ENCODE data around the gene LPCAT2.

The LPCAT2 gene

DNA sequence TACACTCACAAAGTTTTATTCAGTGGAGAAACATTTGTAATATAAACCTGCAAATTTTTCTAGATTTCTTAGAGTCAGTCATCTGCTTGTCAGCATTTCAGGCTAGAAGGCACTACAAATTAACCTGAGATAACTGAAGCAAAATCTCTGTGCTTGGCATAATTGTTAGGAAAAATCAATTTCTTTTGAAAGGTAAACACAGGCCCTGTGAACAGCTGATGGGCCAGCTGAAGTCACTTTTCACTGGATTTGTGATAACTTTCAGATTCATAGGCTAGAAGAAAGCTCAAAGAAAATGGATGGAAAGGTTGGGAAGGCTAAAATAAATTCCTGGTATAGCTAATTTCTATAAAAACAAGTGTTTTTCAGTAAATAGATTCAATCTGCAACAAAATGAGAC, 112.9 kb downstream of the LPCAT2 start:
- DNase-seq, result no peak

DNA sequence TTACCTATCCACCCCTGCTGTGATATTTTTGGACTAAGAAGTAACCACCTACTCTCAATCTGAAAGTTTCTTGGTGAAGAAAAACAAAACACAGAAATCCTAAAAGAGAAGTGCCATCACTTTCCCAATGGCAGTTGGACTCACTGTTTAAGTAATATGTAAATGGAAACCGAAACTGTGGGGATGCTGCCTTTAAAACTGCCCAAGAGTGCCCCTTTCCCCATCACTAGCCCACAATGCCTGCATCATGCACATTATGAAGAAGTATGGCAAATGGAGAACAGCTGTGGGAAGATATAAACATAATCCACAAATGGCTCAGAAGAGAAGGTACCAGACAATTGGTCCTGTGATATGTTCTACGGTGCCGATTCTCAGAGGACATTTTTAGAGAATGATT, 113.4 kb downstream of the LPCAT2 start:
- no peak for DNase-seq

DNA sequence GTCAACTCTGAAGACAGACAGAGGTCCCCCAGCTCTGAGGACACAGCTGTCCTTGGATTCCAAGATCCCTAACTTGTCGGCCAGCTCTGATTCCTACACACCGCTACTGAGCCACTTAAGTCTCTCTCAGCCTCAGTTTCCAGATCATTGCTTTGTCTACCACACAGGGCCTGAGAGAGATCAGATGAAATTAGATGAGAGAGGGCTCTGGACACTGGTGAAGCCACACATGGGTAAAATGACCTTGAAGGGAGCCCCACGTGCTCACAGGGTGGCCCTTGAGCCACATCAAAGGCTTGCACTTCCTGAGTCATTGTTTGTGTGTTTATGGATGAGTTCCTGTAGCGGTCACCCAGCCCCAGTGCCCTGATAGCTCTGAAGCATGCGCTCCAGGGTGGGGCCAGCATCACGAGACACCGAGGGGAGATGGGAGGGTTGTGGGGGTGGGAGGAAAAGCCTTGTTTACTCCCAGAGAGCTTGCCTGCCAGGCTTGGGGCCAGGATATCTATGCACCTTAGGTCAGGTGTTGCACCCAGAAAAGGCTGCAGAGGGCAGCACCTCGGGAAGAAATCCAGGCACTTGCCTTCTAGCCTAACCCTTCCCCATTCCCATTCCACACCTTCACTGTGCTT, 114.2 kb downstream of the LPCAT2 start:
- no peak for DNase-seq

DNA sequence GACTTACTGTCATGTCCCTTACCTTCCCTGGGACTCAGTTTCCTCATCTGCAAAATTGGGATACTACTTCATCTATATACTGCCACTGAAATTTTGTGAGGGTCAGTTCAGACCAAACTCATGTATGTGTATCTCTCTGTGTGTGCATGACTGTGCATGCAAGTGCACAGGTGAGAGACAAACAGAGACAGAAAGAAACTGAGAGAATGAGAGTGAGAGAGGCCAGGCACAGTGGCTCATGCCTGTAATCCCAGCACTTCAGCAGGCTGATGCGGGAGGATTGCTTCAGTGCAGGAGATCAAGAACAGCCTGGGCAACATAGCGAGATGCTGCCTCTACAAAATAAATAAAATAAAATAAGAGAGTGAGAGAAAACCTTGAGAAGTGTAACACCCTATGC, 114.8 kb downstream of the LPCAT2 start:
- DNase-seq, result no peak

DNA sequence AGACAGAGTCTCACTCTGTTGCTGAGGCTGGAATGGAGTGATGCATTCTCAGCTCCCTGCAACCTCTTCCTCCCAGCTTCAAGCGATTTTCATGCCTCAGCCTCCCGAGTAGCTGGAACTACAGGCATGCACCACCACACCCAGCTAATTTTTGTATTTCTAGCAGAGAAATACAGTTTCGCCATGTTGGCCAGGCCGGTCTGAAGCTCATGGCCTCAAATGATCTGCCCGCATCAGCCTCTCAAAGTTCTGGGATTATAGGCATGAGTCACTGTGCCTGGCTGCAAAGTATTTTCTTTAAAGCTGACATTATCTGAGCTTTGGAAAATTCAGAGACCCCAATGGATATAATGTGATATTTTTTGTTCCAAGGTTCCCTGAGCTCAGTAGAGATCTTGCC, 115.8 kb downstream of the LPCAT2 start:
- no peak for DNase-seq

DNA sequence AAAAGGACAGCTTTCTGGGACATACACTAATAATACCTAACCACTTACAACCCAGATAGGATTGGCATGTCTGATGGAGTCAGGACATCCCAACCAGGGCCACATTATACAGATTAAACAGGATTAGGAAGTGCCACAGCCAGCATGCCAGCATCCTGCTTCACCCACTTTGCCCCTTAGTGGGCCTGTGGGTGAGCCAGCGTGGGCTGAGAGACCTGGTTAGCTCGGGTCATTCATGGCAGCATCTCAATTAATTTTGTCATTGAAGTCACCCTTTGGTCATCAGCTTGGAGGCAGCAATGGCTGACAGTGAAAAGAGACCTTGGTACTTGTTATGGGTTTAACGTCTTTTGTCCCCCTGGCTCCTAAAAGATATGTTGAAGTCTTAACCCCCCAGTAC, 117.0 kb downstream of the LPCAT2 start:
- DNase-seq, result no peak

DNA sequence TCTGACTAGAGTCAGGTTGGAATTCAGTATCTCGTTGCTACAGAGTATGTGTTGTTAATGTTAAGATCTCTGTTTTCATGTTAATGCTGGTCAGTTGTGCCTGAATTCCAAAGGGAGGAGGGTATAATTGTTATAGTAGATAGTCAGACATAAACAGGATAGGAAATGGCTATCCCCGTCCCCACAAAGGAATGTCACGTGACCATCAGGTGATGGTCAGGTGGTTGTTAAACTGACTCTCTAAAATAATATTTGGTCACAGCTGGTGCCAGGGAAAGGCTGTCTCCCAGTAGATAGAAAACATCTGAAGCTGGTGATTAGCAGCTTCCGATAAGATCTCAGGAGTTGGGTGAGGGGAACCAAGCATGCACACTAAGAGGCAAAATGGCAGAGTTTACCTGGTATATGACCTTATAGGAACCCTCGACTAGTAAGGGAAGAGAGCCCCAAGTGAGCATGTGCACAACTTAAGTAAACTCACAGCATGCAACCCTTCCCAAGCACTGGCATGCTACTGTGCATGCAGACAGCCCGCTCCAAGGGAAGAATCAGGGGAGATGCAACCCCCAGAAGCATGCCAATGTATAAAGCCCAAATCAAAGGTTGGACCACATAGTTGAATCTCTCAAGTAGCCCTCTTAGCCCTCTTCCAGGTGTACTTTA, 119.6 kb downstream of the LPCAT2 start:
- DNase-seq, result no peak

DNA sequence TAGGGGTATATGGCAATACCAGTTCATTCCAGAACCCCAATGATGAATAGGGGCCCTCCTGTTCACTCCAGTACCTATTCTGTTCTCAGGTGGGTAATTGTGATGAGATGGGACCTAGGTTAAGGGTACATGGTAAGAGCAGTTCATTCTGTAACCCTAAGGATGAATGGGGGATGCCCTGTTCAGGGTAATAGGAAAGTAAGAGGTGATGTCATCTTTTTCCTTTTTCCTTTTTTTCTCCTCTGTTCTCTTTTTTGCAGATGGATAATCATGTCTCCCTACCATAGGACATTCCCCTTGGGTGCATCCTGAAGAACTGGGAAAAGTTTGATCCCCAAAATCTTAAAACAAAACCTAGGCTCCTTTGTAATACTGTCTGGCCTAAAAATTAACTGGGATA, 121.9 kb downstream of the LPCAT2 start:
- DNase-seq, result no peak

DNA sequence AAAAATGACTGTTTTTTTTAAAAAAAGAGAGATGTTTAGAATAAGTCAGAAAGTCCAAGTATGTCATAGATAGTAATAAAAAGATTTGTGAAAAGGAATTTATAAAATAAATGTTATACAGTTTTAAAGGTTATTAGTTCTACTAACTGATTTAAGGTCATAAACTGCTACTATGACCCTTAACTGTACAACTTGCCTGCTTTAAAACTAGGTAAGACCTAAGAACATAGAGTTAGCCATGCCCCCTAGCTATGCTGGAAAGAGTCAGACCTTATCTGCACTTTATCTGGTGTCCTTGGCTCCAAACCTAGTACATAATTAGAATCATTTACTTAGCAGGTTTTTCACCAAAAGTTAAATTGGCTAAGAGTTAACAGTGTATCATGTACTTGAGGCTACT, 123.4 kb downstream of the LPCAT2 start:
- no peak for DNase-seq

DNA sequence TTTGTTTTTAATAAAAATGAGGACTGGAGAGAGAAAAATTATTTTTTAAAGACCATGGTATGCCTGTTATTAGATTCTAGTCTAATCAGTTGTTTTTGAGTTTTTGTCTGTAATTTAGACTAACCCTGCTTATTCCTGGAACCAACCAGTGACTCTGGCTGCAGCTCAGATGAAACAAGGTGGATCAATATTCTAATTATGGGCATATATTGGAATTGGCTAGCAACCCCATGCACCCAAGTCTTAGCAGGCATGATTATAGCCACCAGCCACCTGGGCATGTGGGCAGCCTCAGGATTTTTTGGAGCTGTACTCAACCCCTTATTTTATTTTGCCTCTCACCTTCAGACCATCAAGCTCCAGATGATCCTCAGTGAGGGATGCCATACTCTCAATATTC, 125.3 kb downstream of the LPCAT2 start:
- DNase-seq, result no peak

All from NK-92 treated with Interleukin-12 subunit alpha and Interleukin-12 subunit beta, amount 100 ng/mL, for 24 hours (cell line).